IMR-90 (cell line): Measurements from ENCODE around the gene UGT1A3. TPM values are rescaled to one million over a fixed set of nuclear protein-coding genes. Genes with fewer than 3 reads are reported as not detected.

Experiments used
- ATAC-seq: fragments of 200-7000 bp; cut with Tn5 transposase; 2 replicates; pipeline ENCODE4 v1.9.1; 2020; ENCODE audit warnings: low read depth, mild to moderate bottlenecking, moderate library complexity
- BruUV-seq: library from RNA; stranded (reverse); fragments of 400-500 nt; replicated peaks from 2 replicates; lab custom pipeline; 2021; lab: Mats Ljungman, UMichigan
- CTCF ChIA-PET: fragments of 300-600 bp; formaldehyde crosslinking; extraction: SDS; loops from one replicate; lab custom pipeline; 2021; ENCODE audit warnings: antibody characterized with exemption; lab: Yijun Ruan, JAX
- POLR2A ChIA-PET: fragments of 300-600 bp; sonication (Branson Sonifier 250); formaldehyde crosslinking; loops from one replicate; lab custom pipeline; 2022; ENCODE audit warnings: antibody characterized with exemption; ENCODE audit not compliant: unreplicated experiment; lab: Charles Lee
- DNase-seq: peaks from one replicate; pipeline ENCODE4 v3.0.0; 2013
- H2AFZ ChIP-seq: replicated peaks from 2 replicates; pipeline ENCODE3; 2013; ENCODE audit warnings: low read length, mild to moderate bottlenecking; ENCODE audit not compliant: poor library complexity
- H2AK5ac ChIP-seq: 2 replicates; pipeline ENCODE4 v1.6.1; 2013; ENCODE audit warnings: low read depth, low read length, inconsistent platforms
- H2AK9ac ChIP-seq: replicated peaks from 2 replicates; pipeline ENCODE3; 2013; ENCODE audit warnings: mild to moderate bottlenecking, low read depth, low read length, moderate library complexity; ENCODE audit not compliant: poor library complexity
- H2BK120ac ChIP-seq: 2 replicates; pipeline ENCODE4 v1.6.1; 2013; ENCODE audit warnings: low read depth, low read length, inconsistent platforms
- H2BK15ac ChIP-seq: 3 replicates; pipeline ENCODE4 v1.6.1; 2013; ENCODE audit warnings: low read depth, low read length, inconsistent platforms
- H2BK20ac ChIP-seq: 2 replicates; pipeline ENCODE4 v1.6.1; 2013; ENCODE audit warnings: low read depth, mild to moderate bottlenecking, inconsistent platforms, low read length, moderate library complexity
- H2BK5ac ChIP-seq: 2 replicates; pipeline ENCODE4 v1.6.1; 2013; ENCODE audit warnings: mild to moderate bottlenecking, low read depth, low read length, inconsistent platforms; ENCODE audit not compliant: poor library complexity, severe bottlenecking
- H3K14ac ChIP-seq: replicated peaks from 2 replicates; pipeline ENCODE4 v1.6.1; 2013; ENCODE audit warnings: low read depth, low read length, inconsistent platforms
- H3K18ac ChIP-seq: 2 replicates; pipeline ENCODE4 v1.6.1; 2013; ENCODE audit warnings: low read depth, low read length, control low read depth
- H3K23ac ChIP-seq: 2 replicates; pipeline ENCODE4 v1.6.1; 2013; ENCODE audit warnings: low read depth, low read length, inconsistent platforms
- H3K27ac ChIP-seq: 2 replicates; pipeline ENCODE4 v1.5.1; 2013; ENCODE audit warnings: mild to moderate bottlenecking, control low read depth, low read length; ENCODE audit not compliant: insufficient read depth
- H3K27me3 ChIP-seq: 2 replicates; pipeline ENCODE4 v1.6.1; 2013; ENCODE audit warnings: low read length; ENCODE audit not compliant: control insufficient read depth, insufficient read depth
- H3K36me3 ChIP-seq: 2 replicates; pipeline ENCODE4 v1.6.1; 2013; ENCODE audit warnings: low read length, mixed read lengths; ENCODE audit not compliant: control insufficient read depth, insufficient read depth
- H3K4ac ChIP-seq: 2 replicates; pipeline ENCODE4 v1.6.1; 2013; ENCODE audit warnings: low read depth, low read length, inconsistent platforms
- H3K4me1 ChIP-seq: 2 replicates; pipeline ENCODE4 v1.6.1; 2013; ENCODE audit warnings: low read length, mixed read lengths; ENCODE audit not compliant: control insufficient read depth, insufficient read depth
- H3K4me2 ChIP-seq: 2 replicates; pipeline ENCODE4 v1.6.1; 2013; ENCODE audit warnings: low read depth, mild to moderate bottlenecking, control low read depth, low read length, moderate library complexity
- H3K4me3 ChIP-seq: 2 replicates; pipeline ENCODE4 v1.5.1; 2013; ENCODE audit warnings: low read depth, mild to moderate bottlenecking, control low read depth, low read length, moderate library complexity; ENCODE audit not compliant: insufficient read depth
- H3K56ac ChIP-seq: 2 replicates; pipeline ENCODE4 v1.6.1; 2013; ENCODE audit warnings: low read length, inconsistent platforms; ENCODE audit not compliant: insufficient read depth; ENCODE audit errors: extremely low read depth
- H3K79me1 ChIP-seq, 2 experiments: 2 replicates each; pipeline ENCODE4 v1.6.1; 2013; ENCODE audit warnings: low read length in 2 of 2, inconsistent platforms in 1 of 2, low read depth in 1 of 2
- H3K9ac ChIP-seq: 2 replicates; pipeline ENCODE4 v1.6.1; 2013; ENCODE audit warnings: low read depth, low read length, control low read depth
- H3K9me1 ChIP-seq: 2 replicates; pipeline ENCODE4 v1.6.1; 2013; ENCODE audit warnings: low read length, inconsistent platforms; ENCODE audit not compliant: insufficient read depth
- H3K9me3 ChIP-seq: 2 replicates; pipeline ENCODE4 v1.6.1; 2013; ENCODE audit warnings: low read length; ENCODE audit not compliant: control insufficient read depth, insufficient read depth
- H4K20me1 ChIP-seq: 2 replicates; pipeline ENCODE4 v1.6.1; 2013; ENCODE audit warnings: low read length, inconsistent platforms; ENCODE audit not compliant: insufficient read depth
- H4K5ac ChIP-seq: 2 replicates; pipeline ENCODE4 v1.6.1; 2013; ENCODE audit warnings: mild to moderate bottlenecking, low read depth, low read length, control low read depth
- H4K8ac ChIP-seq, 2 experiments: 2 replicates each; pipeline ENCODE4 v1.6.1; 2013; ENCODE audit warnings: low read depth in 2 of 2, low read length in 2 of 2, control low read depth in 1 of 2, inconsistent platforms in 1 of 2
- H4K91ac ChIP-seq: 2 replicates; pipeline ENCODE4 v1.6.1; 2013; ENCODE audit warnings: low read depth, low read length, inconsistent platforms; ENCODE audit not compliant: insufficient read depth
- BHLHE40 ChIP-seq: fragments of 150-350 bp; IDR thresholded peaks from 2 replicates; pipeline ENCODE4 v1.6.1; 2016; ENCODE audit warnings: mild to moderate bottlenecking, low read depth, low read length
- CHD1 ChIP-seq: IDR thresholded peaks from 2 replicates; pipeline ENCODE4 v1.6.1; 2012; ENCODE audit warnings: low read depth, low read length, improper control_type of control experiment
- MAZ ChIP-seq: IDR thresholded peaks from 2 replicates; pipeline ENCODE4 v1.6.1; 2012; ENCODE audit warnings: low read depth, mild to moderate bottlenecking, low read length, improper control_type of control experiment, moderate library complexity, borderline replicate concordance
- MXI1 ChIP-seq: IDR thresholded peaks from 2 replicates; pipeline ENCODE4 v1.6.1; 2012; ENCODE audit warnings: low read depth, mild to moderate bottlenecking, low read length, moderate library complexity, borderline replicate concordance
- POLR2A ChIP-seq: IDR thresholded peaks from 2 replicates; pipeline ENCODE4 v1.6.1; 2012; ENCODE audit warnings: mild to moderate bottlenecking, low read depth, low read length
- SMC3 ChIP-seq: fragments of 150-350 bp; IDR thresholded peaks from 2 replicates; pipeline ENCODE4 v1.6.1; 2016; ENCODE audit warnings: low read depth, mild to moderate bottlenecking, antibody characterized with exemption, low read length, moderate library complexity
- WGBS, 2 experiments: methylation state at CpG; one replicate each; pipeline versions ENCODE4 v1.1.5 to v1.1.7; 2013; ENCODE audit warnings: missing lambda C conversion rate in 2 of 2; ENCODE audit not compliant: insufficient read length in 1 of 2; ENCODE audit errors: extremely low coverage in 2 of 2; 5-methylcytosine and 5-hydroxymethylcytosine counted together
- dilution Hi-C: fragments of 300-500 bp; cut with HindIII; formaldehyde crosslinking; loops from one replicate; pipeline ENCODE4 v1.14.3; 2018; ENCODE audit warnings: low sequenced_read_pairs; ENCODE audit not compliant: unreplicated experiment
- in situ Hi-C: fragments of 300-500 bp; cut with MboI; formaldehyde crosslinking; loops from 3 replicates; pipeline ENCODE4 v1.14.3; 2019; ENCODE audit warnings: low sequenced_read_pairs, inconsistent platforms, mixed read lengths
- intact Hi-C: fragments of 100-400 bp; cut with micrococcal nuclease; formaldehyde crosslinking; loops from 2 replicates; pipeline ENCODE4 v1.10.0; 2022
- polyA plus RNA-seq, 3 experiments: library from polyadenylated mRNA; depleted of rRNA; stranded (reverse); fragments of >200 nt; gene quantifications; 2 replicates each; pipeline ENCODE4 v1.2.3, GENCODE V29; 2012; ENCODE audit warnings: low replicate concordance in 1 of 3
- total RNA-seq: library from RNA; depleted of rRNA; stranded (reverse); fragments of >200 nt; gene quantifications from 2 replicates; pipeline ENCODE4 v1.2.3, GENCODE V29; 2012
- TF ChIP-seq, protein P1 (sequence below): conservative IDR thresholded peaks from 2 replicates; pipeline ENCODE4 v1.5.1; 2012; ENCODE audit warnings: mild to moderate bottlenecking, low read depth, low read length, improper control_type of control experiment
- TF ChIP-seq, protein P2 (sequence below): fragments of 150-350 bp; IDR thresholded peaks from 2 replicates; pipeline ENCODE4 v1.6.1; 2017; ENCODE audit warnings: mild to moderate bottlenecking, antibody characterized with exemption, low read length, low read depth

Gene UGT1A3
- total and polyA plus RNA-seq, 2 of the 4 experiments (the other 2 are of a cell fraction), result not detected

DNA sequence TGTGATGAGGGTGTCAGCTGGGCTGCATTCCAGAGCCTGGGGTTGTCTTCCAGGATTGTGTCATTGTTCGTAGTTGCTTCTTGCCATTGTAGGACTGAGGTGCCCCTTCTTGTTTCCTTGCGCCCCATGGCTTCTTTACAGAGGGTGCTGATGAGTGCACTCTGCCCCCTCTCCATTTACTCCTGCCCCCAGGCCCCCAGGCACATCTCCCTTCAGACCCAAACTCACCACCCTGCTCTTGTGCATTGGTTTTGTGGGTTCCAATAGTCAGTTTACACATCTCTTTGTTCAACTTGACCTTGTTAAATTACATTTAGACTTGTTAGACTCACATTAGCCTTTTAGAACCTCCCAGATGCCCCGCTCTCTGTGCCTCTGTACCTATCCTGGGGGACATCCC is 92.4 kb downstream of the UGT1A3 start:
- no peak overlapping the region for H2AK9ac ChIP-seq
- no peak overlapping the region for H3K4ac ChIP-seq
- H3K4me2 ChIP-seq, result no peak overlapping the region
- ChIA-PET CTCF (no interaction called here), POLR2A (no interaction called here)
- WGBS, 2 experiments, result no CpG with 5 or more reads among the region's 3 CpGs
- no peak overlapping the region for H4K8ac ChIP-seq
- H2BK20ac ChIP-seq, result no peak overlapping the region
- H3K4me3 ChIP-seq, result no peak overlapping the region
- intact Hi-C loops (no loop called here), dilution Hi-C loops (no loop called here), in situ Hi-C loops (no loop called here)
- no peak for ATAC-seq
- no peak overlapping the region for H4K91ac ChIP-seq
- H3K9me3 ChIP-seq, result no peaks in the 10 kb centered on the region
- H4K20me1 ChIP-seq, result no peaks in the 10 kb centered on the region
- H3K79me1 ChIP-seq, result no peaks in the 10 kb centered on the region
- H3K18ac ChIP-seq, result no peak overlapping the region
- H3K9me1 ChIP-seq, result no peaks in the 10 kb centered on the region
- no peak overlapping the region for H3K27ac ChIP-seq
- H2BK15ac ChIP-seq, result no peak overlapping the region
- H3K14ac ChIP-seq, result no peak overlapping the region
- no peaks in the 10 kb centered on the region for H3K4me1 ChIP-seq
- H2AK5ac ChIP-seq, result no peak overlapping the region
- no peak overlapping the region for H4K5ac ChIP-seq
- peaks cover 10% of the 10 kb centered on the region for H3K27me3 ChIP-seq
- no peak overlapping the region for H2BK120ac ChIP-seq
- no peak for DNase-seq
- H2AFZ ChIP-seq, result no peak overlapping the region
- H2BK5ac ChIP-seq, result no peak overlapping the region
- H3K56ac ChIP-seq, result no peak overlapping the region
- BruUV-seq, result no TSS peak
- no peak for TF ChIP-seq BHLHE40
- TF ChIP-seq MXI1, result no peak
- no peak for TF ChIP-seq POLR2A
- TF ChIP-seq MAZ, result no peak
- TF ChIP-seq, protein P1, sequence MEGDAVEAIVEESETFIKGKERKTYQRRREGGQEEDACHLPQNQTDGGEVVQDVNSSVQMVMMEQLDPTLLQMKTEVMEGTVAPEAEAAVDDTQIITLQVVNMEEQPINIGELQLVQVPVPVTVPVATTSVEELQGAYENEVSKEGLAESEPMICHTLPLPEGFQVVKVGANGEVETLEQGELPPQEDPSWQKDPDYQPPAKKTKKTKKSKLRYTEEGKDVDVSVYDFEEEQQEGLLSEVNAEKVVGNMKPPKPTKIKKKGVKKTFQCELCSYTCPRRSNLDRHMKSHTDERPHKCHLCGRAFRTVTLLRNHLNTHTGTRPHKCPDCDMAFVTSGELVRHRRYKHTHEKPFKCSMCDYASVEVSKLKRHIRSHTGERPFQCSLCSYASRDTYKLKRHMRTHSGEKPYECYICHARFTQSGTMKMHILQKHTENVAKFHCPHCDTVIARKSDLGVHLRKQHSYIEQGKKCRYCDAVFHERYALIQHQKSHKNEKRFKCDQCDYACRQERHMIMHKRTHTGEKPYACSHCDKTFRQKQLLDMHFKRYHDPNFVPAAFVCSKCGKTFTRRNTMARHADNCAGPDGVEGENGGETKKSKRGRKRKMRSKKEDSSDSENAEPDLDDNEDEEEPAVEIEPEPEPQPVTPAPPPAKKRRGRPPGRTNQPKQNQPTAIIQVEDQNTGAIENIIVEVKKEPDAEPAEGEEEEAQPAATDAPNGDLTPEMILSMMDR, result no peak
- TF ChIP-seq SMC3, result no peak
- TF ChIP-seq CHD1, result no peak
- TF ChIP-seq, protein P2, sequence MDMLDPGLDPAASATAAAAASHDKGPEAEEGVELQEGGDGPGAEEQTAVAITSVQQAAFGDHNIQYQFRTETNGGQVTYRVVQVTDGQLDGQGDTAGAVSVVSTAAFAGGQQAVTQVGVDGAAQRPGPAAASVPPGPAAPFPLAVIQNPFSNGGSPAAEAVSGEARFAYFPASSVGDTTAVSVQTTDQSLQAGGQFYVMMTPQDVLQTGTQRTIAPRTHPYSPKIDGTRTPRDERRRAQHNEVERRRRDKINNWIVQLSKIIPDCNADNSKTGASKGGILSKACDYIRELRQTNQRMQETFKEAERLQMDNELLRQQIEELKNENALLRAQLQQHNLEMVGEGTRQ, result no peak
- no peak overlapping the region for H3K9ac ChIP-seq
- H3K36me3 ChIP-seq, result no peaks in the 10 kb centered on the region
- H3K23ac ChIP-seq, result no peak overlapping the region
